Type B pancreatic cell (in vitro differentiated cells): ENCODE results near the gene NMT2. TPM values are rescaled to one million over a fixed set of nuclear protein-coding genes. Genes with fewer than 3 reads are reported as not detected.

ENCODE experiments used
- DNase-seq: peaks from one replicate; pipeline ENCODE4 v3.0.0; 2021; ENCODE audit warnings: mixed read lengths; ENCODE audit not compliant: unreplicated experiment; ENCODE audit errors: extremely low spot score
- H3K27ac Mint-ChIP-seq: 2 replicates; pipeline ENCODE4 v1.8.0; 2021; ENCODE audit warnings: mild to moderate bottlenecking, mixed read lengths
- H3K27me3 Mint-ChIP-seq: 2 replicates; pipeline ENCODE4 v1.8.0; 2021; ENCODE audit warnings: mixed read lengths
- H3K36me3 Mint-ChIP-seq: 2 replicates; pipeline ENCODE4 v1.8.0; 2021; ENCODE audit warnings: mixed read lengths
- H3K4me1 Mint-ChIP-seq: one replicate; pipeline ENCODE4 v1.8.0; 2021; ENCODE audit warnings: mixed read lengths; ENCODE audit not compliant: unreplicated experiment
- H3K4me3 Mint-ChIP-seq: 2 replicates; pipeline ENCODE4 v1.8.0; 2021; ENCODE audit warnings: mild to moderate bottlenecking, mixed read lengths
- H3K9me3 Mint-ChIP-seq: 2 replicates; pipeline ENCODE4 v1.8.0; 2021; ENCODE audit warnings: mixed read lengths
- CTCF ChIP-seq: fragments of 200-600 bp; sonication (generic); conservative IDR thresholded peaks from 2 replicates; pipeline ENCODE4 v1.5.0; 2021; ENCODE audit warnings: antibody characterized with exemption, mild to moderate bottlenecking
- total RNA-seq: library from RNA; stranded (reverse); gene quantifications from 2 replicates; pipeline ENCODE4 v1.2.1, GENCODE V29; 2021; ENCODE audit warnings: low replicate concordance

NMT2 gene
- total RNA-seq, 1 donor from 2014 or later: 23.1 TPM

GRCh38 chr10:15137636-15138035 is 30.9 kb downstream of the NMT2 start:
- peaks cover 14% of the 10 kb centered on the region for H3K36me3 Mint-ChIP-seq
- no peak overlapping the region for H3K27ac Mint-ChIP-seq
- no peak for DNase-seq
- TF ChIP-seq CTCF: no peak
- H3K4me1 Mint-ChIP-seq: peaks cover 12% of the 10 kb centered on the region
- no peaks in the 10 kb centered on the region for H3K27me3 Mint-ChIP-seq
- no peaks in the 10 kb centered on the region for H3K9me3 Mint-ChIP-seq
- H3K4me3 Mint-ChIP-seq: no peak overlapping the region

GRCh38 chr10:15137036-15137359 is 31.5 kb downstream of the NMT2 start:
- no peak for DNase-seq
- TF ChIP-seq CTCF: no peak
- Mint-ChIP-seq H3K27ac (no peak overlapping the region), H3K4me3 (no peak overlapping the region), H3K27me3 (no peaks in the 10 kb centered on the region), H3K4me1 (peaks cover 11% of the 10 kb centered on the region), H3K36me3 (peaks cover 14% of the 10 kb centered on the region), H3K9me3 (no peaks in the 10 kb centered on the region)

GRCh38 chr10:15136129-15137035 is 32.1 kb downstream of the NMT2 start:
- H3K4me1 Mint-ChIP-seq: peaks cover 5% of the 10 kb centered on the region
- H3K36me3 Mint-ChIP-seq: peaks cover 16% of the 10 kb centered on the region
- no peak for TF ChIP-seq CTCF
- H3K9me3 Mint-ChIP-seq: no peaks in the 10 kb centered on the region
- H3K4me3 Mint-ChIP-seq: no peak overlapping the region
- no peak for DNase-seq
- H3K27me3 Mint-ChIP-seq: no peaks in the 10 kb centered on the region
- H3K27ac Mint-ChIP-seq: no peak overlapping the region

GRCh38 chr10:15131330-15131729 is 37.2 kb downstream of the NMT2 start:
- TF ChIP-seq CTCF: no peak
- H3K27me3 Mint-ChIP-seq: no peaks in the 10 kb centered on the region
- H3K36me3 Mint-ChIP-seq: peaks cover 32% of the 10 kb centered on the region

GRCh38 chr10:15124908-15125307 is 43.6 kb downstream of the NMT2 start:
- no peak for TF ChIP-seq CTCF
- DNase-seq: no peak
- Mint-ChIP-seq H3K4me1 (no peaks in the 10 kb centered on the region), H3K36me3 (peaks cover 23% of the 10 kb centered on the region), H3K27ac (no peak overlapping the region), H3K27me3 (no peaks in the 10 kb centered on the region), H3K9me3 (no peaks in the 10 kb centered on the region), H3K4me3 (no peak overlapping the region)

More at GRCh38 chr10:15131330-15131729, 37.2 kb downstream of the NMT2 start:
- Mint-ChIP-seq H3K27ac (no peak overlapping the region), H3K4me1 (no peaks in the 10 kb centered on the region), H3K4me3 (no peak overlapping the region), H3K9me3 (no peaks in the 10 kb centered on the region)
- no peak for DNase-seq
